Heart left ventricle (tissue), 16 donors: ENCODE data around the gene CALML5. TPM values are rescaled to one million over a fixed set of nuclear protein-coding genes. Genes with fewer than 3 reads are reported as not detected.

Experiments used
- ATAC-seq, 4 donors: fragments of 200-7000 bp; cut with Tn5 transposase; one replicate each; pipeline ENCODE4 v1.9.1; 2020 to 2022; ENCODE audit warnings: moderate library complexity in 4 of 4, mild to moderate bottlenecking in 3 of 4, moderate number of reproducible peaks in 1 of 4
- DNase-seq, 5 donors: peaks; one replicate each; pipeline ENCODE4 v3.0.0-alpha.2; 2020
- H3K27ac ChIP-seq, 12 donors: fragments of 200-600 bp; sonication (generic) in 4 of 12; one replicate each; pipeline versions ENCODE4 v1.5.0 to v1.8.0; 2016 to 2022; ENCODE audit warnings: mild to moderate bottlenecking in 2 of 12
- H3K27me3 ChIP-seq, 9 donors: fragments of 200-600 bp; sonication (generic) in 2 of 9; one replicate each; pipeline versions ENCODE4 v1.5.1 to v1.8.0; 2016 to 2022; ENCODE audit warnings: mild to moderate bottlenecking in 3 of 9
- H3K36me3 ChIP-seq, 9 donors: fragments of 200-600 bp; sonication (generic) in 2 of 9; one replicate each; pipeline versions ENCODE4 v1.5.0 to v1.8.0; 2018 to 2022; ENCODE audit warnings: mild to moderate bottlenecking in 2 of 9
- H3K4me1 ChIP-seq, 12 donors: fragments of 200-600 bp; sonication (generic) in 4 of 12; one replicate each; pipeline versions ENCODE4 v1.5.0 to v1.8.0; 2016 to 2022; ENCODE audit warnings: mild to moderate bottlenecking in 3 of 12
- H3K4me3 ChIP-seq, 12 donors: fragments of 200-600 bp; sonication (generic) in 4 of 12; one replicate each; pipeline versions ENCODE4 v1.5.0 to v1.8.0; 2017 to 2022; ENCODE audit warnings: mild to moderate bottlenecking in 9 of 12, moderate library complexity in 4 of 12
- H3K9me3 ChIP-seq, 12 donors: fragments of 200-600 bp; sonication (generic) in 4 of 12; one replicate each; pipeline versions ENCODE4 v1.5.0 to v1.8.0; 2016 to 2022; ENCODE audit warnings: mild to moderate bottlenecking in 1 of 12
- POLR2A ChIP-seq, 2 donors: fragments of 450-650 bp; IDR thresholded peaks; one replicate each; pipeline ENCODE4 v1.6.1; 2017; ENCODE audit warnings: antibody characterized with exemption in 2 of 2, mild to moderate bottlenecking in 2 of 2, moderate library complexity in 2 of 2
- WGBS, 4 donors: extraction: QIAGEN DNeasy Blood & Tissue Kit in 2 of 4; methylation state at CpG; one replicate each; pipeline versions ENCODE4 v1.1.5 to v1.1.7; 2013 to 2018; 5-methylcytosine and 5-hydroxymethylcytosine counted together
- intact Hi-C, 10 donors: fragments of 100-400 bp; cut with DNase I; formaldehyde crosslinking; loops; one replicate each; pipeline versions ENCODE4 v1.11.1 to v1.14.2; 2022
- polyA plus RNA-seq, 2 donors: library from polyadenylated mRNA; stranded (reverse); fragments of 200-250 nt; gene quantifications; one replicate each; pipeline ENCODE4 v1.2.3, GENCODE V29; 2013
- total RNA-seq, 9 donors: library from RNA; depleted of rRNA in 2 of 9; stranded (reverse); fragments of >200 nt in 2 of 9; fragmentation: NEBNext Ultra II Directional in 3 of 9; extraction: Animal tissue kit (Norgen Biotek cat#: 25700) in 3 of 9; gene quantifications; one replicate each; pipeline versions ENCODE4 v1.1.0 to v1.2.4, GENCODE V29; 2016 to 2023
- TF ChIP-seq, protein P1 (sequence below), 12 donors: fragments of 200-600 bp; sonication (generic) in 4 of 12; IDR thresholded peaks; one replicate each; pipeline versions ENCODE4 v1.5.0 to v1.8.0; 2018 to 2022; ENCODE audit warnings: antibody characterized with exemption in 12 of 12, mild to moderate bottlenecking in 5 of 12
- donor health status: ischemic (EF 13 %, LVEDD 7.1; RV severe dilation, severe dysfunction).
- donor health status: healthy with polysubstance abuse.
- donor health status: DM: no; HTN: yes; CAD: no.
- donor health status: DM: no; HTN: no; CAD: no.
- donor health status: ischemic (EF 25% LVEDD 6.9; RV normal size, moderate dysfunction).
- donor health status: ischemic (EF 25% LVEDD 5.7; RV mildly dilated, moderate dysfunction).
- donor health status: healthy.
- donor health status: DM: yes; HTN: yes; CAD: no.
- donor health status: ischemic (EF 35%, LVEDD 5.7; RV mildly dilated, moderate dysfunction).
- donor health status: nonischemic (EF 11% LVEDD 7.7; RV severe dilation, severe dysfunction).
- donor health status: DM: yes; HTN: yes; CAD: no.
- donor health status: PGD.
- donor health status: ischemic (EF 29% LVEDD 5.4; RV normal size, mild dysfunction).
- donor health status: nonischemic (EF 23%, LVEDD 6.1; RV moderate dilation, normal function).

The CALML5 gene
- total and polyA plus RNA-seq, 11 donors, result not detected

GRCh38 chr10:5508161-5508604 lies 8.8 kb upstream of the CALML5 start:
- Histone ChIP-seq H3K36me3 (no peaks in the 10 kb centered on the region), H3K27ac (no peak overlapping the region), H3K27me3 (no peaks in the 10 kb centered on the region), H3K4me3 (no peak overlapping the region), H3K4me1 (no peaks in the 10 kb centered on the region), H3K9me3 (no peaks in the 10 kb centered on the region)
- TF ChIP-seq POLR2A (IDR thresholded peaks at IDR 0.05), result no peak
- TF ChIP-seq, protein P1, sequence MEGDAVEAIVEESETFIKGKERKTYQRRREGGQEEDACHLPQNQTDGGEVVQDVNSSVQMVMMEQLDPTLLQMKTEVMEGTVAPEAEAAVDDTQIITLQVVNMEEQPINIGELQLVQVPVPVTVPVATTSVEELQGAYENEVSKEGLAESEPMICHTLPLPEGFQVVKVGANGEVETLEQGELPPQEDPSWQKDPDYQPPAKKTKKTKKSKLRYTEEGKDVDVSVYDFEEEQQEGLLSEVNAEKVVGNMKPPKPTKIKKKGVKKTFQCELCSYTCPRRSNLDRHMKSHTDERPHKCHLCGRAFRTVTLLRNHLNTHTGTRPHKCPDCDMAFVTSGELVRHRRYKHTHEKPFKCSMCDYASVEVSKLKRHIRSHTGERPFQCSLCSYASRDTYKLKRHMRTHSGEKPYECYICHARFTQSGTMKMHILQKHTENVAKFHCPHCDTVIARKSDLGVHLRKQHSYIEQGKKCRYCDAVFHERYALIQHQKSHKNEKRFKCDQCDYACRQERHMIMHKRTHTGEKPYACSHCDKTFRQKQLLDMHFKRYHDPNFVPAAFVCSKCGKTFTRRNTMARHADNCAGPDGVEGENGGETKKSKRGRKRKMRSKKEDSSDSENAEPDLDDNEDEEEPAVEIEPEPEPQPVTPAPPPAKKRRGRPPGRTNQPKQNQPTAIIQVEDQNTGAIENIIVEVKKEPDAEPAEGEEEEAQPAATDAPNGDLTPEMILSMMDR (IDR thresholded peaks at IDR 0.05), result no peak
- intact Hi-C loops, result no loop called here
- DNase-seq (no peak), ATAC-seq (no peak)
- WGBS, 4 donors, result 94 to 97% (median 95%) methylated on average over 18 of the region's 18 CpGs

GRCh38 chr10:5507649-5508131 lies 8.3 kb upstream of the CALML5 start:
- no peak for ATAC-seq
- intact Hi-C loops, result no loop called here
- Histone ChIP-seq H3K36me3 (no peaks in the 10 kb centered on the region), H3K27ac (no peak overlapping the region), H3K9me3 (no peaks in the 10 kb centered on the region), H3K4me3 (no peak overlapping the region), H3K4me1 (no peaks in the 10 kb centered on the region), H3K27me3 (no peaks in the 10 kb centered on the region)
- 90 to 95% (median 91%) methylated on average over 14 of the region's 14 CpGs for whole genome bisulfite sequencing, 4 donors
- TF ChIP-seq, protein P1 (IDR thresholded peaks at IDR 0.05), result no peak
- TF ChIP-seq POLR2A (IDR thresholded peaks at IDR 0.05), result no peak
- no peak for DNase-seq

DNA sequence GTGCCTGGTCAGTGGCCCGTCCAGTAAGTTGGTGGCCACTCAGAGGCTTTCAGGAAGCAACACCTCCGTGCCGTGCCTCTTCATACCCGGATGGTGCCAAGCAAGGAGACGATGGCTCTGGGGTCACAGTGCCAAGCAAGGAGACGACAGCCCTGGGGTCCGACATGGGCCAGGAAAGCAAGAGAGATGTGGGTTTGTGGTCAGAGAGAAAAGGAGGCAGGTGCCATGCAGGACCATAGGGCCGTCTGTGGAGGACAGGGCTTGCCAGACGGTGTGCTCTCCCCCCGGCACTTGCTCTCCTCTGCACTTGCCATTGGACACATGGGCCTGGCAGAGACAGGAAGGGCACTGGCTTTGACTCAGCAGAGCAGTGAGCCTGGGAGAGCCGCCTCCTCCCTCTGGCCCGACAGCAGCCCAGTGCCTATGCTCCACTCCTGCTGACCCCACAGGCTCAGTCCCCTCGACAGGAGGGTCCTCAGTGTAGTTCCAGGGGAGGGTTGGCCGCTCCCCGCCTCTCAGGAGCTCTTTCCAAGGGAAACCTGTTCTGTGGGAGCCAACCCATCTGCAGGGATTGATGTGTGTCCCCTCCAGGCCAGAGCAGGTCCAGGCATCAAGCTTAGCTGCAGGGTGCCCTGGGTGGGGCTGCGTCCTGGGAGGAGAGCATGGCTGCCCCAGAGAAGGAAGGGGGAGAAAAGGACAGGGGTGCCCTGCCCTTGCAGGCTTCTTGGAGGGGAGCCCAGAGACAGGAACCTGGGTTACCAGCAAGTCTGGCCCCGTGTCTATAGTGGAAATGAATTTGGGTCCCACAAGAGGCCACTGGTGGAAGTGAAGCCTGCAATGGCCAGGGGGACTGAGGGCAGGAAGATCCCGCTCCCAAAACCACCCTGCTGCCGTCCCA lies 7.6 kb upstream of the CALML5 start:
- Histone ChIP-seq H3K9me3 (no peaks in the 10 kb centered on the region), H3K27ac (no peak overlapping the region), H3K27me3 (no peaks in the 10 kb centered on the region), H3K4me1 (no peaks in the 10 kb centered on the region), H3K4me3 (no peak overlapping the region), H3K36me3 (no peaks in the 10 kb centered on the region)
- DNase-seq (no peak), ATAC-seq (peak in 1 of 4 donors; percentile 16)
- TF ChIP-seq, protein P1 (IDR thresholded peaks at IDR 0.05), result no peak
- no peak for TF ChIP-seq POLR2A (IDR thresholded peaks at IDR 0.05)
- WGBS, 4 donors, result 90 to 94% (median 93%) methylated on average over 16 to 19 of the region's 19 CpGs
- intact Hi-C loops, result no loop called here

DNA sequence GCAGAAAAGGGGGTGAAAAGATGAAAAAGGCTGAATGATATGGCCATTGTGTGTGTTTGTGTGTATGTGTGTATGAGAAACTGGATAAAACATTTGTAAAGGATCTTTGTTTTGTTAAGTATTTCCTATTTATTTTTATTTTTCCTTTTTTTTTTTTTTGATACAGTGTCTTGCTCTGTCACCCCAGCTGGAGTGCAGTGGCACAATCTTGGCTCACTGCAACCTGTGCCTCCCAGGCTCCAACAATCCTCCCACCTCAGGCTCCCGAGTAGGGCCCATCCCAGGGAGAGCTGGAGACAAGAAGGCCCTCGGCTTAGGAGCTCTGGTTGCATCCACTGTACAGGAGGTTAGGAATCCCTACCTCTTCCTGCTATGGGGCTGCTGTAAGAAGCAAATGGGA lies 6.9 kb upstream of the CALML5 start:
- H3K27ac ChIP-seq, result no peak overlapping the region
- WGBS, 4 donors, result 63 to 88% (median 78%) methylated on average over 2 of the region's 2 CpGs
- intact Hi-C loops, result no loop called here

More for the DNA sequence above, 6.9 kb upstream of the CALML5 start:
- Histone ChIP-seq H3K4me3 (no peak overlapping the region), H3K36me3 (no peaks in the 10 kb centered on the region), H3K9me3 (no peaks in the 10 kb centered on the region), H3K4me1 (no peaks in the 10 kb centered on the region), H3K27me3 (no peaks in the 10 kb centered on the region)
- TF ChIP-seq POLR2A (IDR thresholded peaks at IDR 0.05), result no peak
- TF ChIP-seq, protein P1 (IDR thresholded peaks at IDR 0.05), result no peak
- ATAC-seq, result no peak
- no peak for DNase-seq
